Measurements from ENCODE around the gene TTYH2. TPM values are rescaled to one million over a fixed set of nuclear protein-coding genes. Genes with fewer than 3 reads are reported as not detected.

TTYH2 gene, protein sequence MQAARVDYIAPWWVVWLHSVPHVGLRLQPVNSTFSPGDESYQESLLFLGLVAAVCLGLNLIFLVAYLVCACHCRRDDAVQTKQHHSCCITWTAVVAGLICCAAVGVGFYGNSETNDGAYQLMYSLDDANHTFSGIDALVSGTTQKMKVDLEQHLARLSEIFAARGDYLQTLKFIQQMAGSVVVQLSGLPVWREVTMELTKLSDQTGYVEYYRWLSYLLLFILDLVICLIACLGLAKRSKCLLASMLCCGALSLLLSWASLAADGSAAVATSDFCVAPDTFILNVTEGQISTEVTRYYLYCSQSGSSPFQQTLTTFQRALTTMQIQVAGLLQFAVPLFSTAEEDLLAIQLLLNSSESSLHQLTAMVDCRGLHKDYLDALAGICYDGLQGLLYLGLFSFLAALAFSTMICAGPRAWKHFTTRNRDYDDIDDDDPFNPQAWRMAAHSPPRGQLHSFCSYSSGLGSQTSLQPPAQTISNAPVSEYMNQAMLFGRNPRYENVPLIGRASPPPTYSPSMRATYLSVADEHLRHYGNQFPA
- not detected in 2 replicates for polyA plus RNA-seq

DNA sequence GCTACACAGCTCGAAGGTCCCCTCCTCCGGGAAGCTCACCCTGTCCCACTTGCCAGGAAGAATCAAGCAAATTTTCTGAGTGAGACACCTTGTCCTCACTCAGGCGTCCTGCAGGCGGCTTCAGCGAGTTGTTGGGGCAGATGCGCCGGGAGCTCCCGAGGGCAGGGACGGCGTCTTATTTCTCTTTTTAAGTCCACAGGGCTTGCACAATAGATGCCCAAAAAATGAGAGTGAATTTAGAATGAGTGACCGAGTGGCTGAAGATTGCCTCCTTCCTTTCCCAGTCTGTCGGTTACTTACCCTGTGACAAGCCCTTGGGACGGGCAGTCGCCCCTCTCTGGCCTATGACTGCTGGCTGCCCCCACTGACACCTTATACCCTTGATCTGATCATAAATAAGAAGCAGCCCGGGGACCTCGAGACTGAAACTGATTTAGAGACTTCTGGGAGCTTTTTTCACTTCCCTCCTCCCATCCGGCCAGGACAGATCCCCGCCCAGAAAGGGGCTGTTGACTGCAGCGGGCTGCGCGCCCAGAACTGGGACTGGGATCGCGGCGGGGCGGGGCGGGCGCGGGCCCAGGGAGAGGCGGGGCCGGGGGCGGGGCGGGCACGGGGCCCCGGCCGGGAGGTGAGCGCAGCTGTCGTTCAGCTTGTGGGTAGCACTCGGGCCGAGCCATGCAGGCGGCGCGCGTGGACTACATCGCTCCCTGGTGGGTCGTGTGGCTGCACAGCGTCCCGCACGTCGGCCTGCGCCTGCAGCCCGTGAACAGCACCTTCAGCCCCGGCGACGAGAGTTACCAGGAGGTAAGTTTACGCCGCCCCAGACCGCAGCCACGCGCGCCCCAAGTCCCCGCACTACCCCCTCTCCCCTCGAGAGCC, at the start of gene TTYH2:
Gene TTYH2, plus strand, starts transcription at position 659 of the 879 bp plus-strand sequence. Its CDS starts 17 bp downstream, at position 676.

DNA sequence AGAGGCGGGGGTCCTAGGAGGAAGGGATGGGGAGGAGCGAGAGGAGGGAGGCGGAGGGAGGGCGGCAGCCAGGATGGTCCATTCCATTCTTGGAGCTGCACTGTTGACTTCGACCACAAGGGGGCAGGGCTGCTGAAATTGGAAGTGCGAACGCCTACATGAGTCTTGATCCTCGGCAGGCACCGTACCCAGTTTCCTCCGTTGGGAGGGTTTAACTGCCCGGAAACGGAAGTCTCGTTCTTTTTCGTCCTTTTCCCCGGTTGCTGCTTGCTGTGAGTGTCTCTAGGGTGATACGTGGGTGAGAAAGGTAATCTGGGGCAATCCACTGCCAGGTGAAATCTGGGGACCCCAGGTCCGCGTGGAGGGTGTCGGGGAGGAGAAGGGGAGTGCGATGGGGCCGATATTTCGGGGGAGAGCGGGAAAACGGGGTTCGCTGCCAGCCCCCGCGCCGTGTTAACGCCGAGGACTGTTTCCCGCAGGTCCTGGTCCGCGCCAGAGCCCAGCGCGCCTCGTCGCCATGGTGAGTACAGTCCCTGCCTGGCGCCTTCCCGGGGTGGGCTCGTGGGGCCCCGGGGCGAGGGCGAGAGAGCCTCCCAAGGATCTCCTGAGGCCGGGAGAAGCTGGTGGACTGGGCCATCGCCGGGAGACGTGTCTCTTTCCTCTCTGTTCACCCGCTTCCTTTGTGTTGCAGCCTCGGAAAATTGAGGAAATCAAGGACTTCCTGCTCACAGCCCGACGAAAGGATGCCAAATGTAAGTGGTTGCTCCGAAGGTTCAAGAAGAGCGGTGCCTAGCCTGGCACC, 9.7 kb upstream of the TTYH2 start, which contains the start of gene RPL38:
Gene RPL38, plus strand, starts transcription at position 240 of the 802 bp plus-strand sequence. Its CDS starts 278 bp downstream, at position 518.

DNA sequence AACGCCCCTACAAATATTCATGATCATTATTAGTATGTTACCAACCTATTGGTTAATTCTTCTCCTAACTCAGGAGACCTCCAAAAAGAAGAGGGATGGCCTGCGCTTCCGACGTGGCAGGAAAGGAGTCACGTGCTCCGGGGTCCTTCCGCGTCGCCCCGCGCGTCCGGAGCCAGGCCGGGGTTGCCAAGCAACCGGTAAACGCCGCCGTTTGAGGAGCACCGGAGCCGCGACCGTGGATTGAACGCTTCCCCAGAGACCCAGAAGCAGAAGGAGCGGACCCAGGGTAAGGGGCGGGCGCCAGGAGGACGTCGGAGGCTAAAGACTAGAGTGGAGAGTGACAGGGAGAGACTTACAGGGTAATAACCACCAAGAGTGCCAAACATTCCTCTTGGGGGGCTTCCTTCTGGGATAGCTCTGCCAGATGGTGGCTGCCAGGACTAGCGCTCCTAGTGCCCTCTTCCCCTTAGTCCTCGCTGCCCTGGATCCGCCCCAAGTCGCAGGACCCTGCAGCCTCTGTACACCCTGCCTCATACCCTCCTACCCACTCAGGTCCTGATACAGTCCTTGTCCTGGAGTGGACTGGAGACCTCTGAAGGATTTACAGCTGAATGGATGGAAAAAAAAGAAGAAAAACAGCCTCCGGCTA, 60.8 kb downstream of the TTYH2 start, which contains the start of gene DNAI2:
Gene DNAI2, plus strand, starts transcription at position 175 of the 649 bp plus-strand sequence. CDS start 7,584 bp downstream, outside the sequence.

Other genes starting within 250 kb of the TTYH2 start
- gene RPL38, start 9.9 kb upstream of the TTYH2 start, polyA plus RNA-seq, result 1,171 and 1,172 TPM in 2 replicates
- gene DNAI2, start 60.7 kb downstream of the TTYH2 start, polyA plus RNA-seq, result not detected in 2 replicates
- gene KIF19, start 112.7 kb downstream of the TTYH2 start, polyA plus RNA-seq, result not detected in 2 replicates
- 1.0 and 2.3 TPM in 2 replicates for gene BTBD17, start 148.3 kb downstream of the TTYH2 start, polyA plus RNA-seq
- not detected in 2 replicates for gene GPR142, start 153.9 kb downstream of the TTYH2 start, polyA plus RNA-seq
- 2.0 and 2.9 TPM in 2 replicates for gene GPRC5C, start 218.5 kb downstream of the TTYH2 start, polyA plus RNA-seq

All from Purkinje cell (primary cell).